SK-N-SH treated with all-trans-retinoic acid at 6 μM for 48 hours (cell line): ENCODE results near the gene AMOTL2.

Experiments used
- ATAC-seq: fragments of 200-7000 bp; cut with Tn5 transposase; 3 replicates; pipeline ENCODE4 v1.9.1; 2020; ENCODE audit warnings: mild to moderate bottlenecking, moderate library complexity
- BACH2 ChIP-seq: fragments of 250-450 bp; sonication (Bioruptor Pico); IDR thresholded peaks from 2 replicates; pipeline ENCODE4 v1.9.0; 2021; ENCODE audit warnings: mild to moderate bottlenecking, borderline replicate concordance
- CSDC2 ChIP-seq: fragments of 250-450 bp; sonication (Bioruptor Pico); IDR thresholded peaks from 2 replicates; pipeline ENCODE4 v1.5.0; 2020; ENCODE audit warnings: mild to moderate bottlenecking, moderate library complexity
- GLIS3 ChIP-seq: fragments of 250-450 bp; sonication (Bioruptor Pico); IDR thresholded peaks from 2 replicates; pipeline ENCODE4 v1.5.0; 2020; ENCODE audit warnings: mild to moderate bottlenecking, moderate library complexity
- ISL1 ChIP-seq: fragments of 250-450 bp; sonication (Bioruptor Pico); IDR thresholded peaks from 2 replicates; pipeline ENCODE4 v2.1.2; 2022; ENCODE audit warnings: mild to moderate bottlenecking, moderate library complexity
- OSR1 ChIP-seq: fragments of 250-450 bp; sonication (Bioruptor Pico); IDR thresholded peaks from 2 replicates; pipeline ENCODE4 v1.8.0; 2022; ENCODE audit warnings: moderate library complexity, mild to moderate bottlenecking, inconsistent platforms
- RARB ChIP-seq: fragments of 250-450 bp; sonication (Bioruptor Pico); IDR thresholded peaks from 2 replicates; pipeline ENCODE4 v1.8.0; 2021; ENCODE audit warnings: mild to moderate bottlenecking, moderate library complexity
- TCF4 ChIP-seq: fragments of 250-450 bp; sonication (Bioruptor Pico); IDR thresholded peaks from 2 replicates; pipeline ENCODE4 v1.8.0; 2021; ENCODE audit warnings: mild to moderate bottlenecking, moderate library complexity, borderline replicate concordance
- TOX ChIP-seq: fragments of 250-450 bp; sonication (Bioruptor Pico); IDR thresholded peaks from 2 replicates; pipeline ENCODE4 v1.8.0; 2021; ENCODE audit warnings: mild to moderate bottlenecking, moderate library complexity, borderline replicate concordance
- ZC3H10 ChIP-seq: fragments of 250-450 bp; sonication (Bioruptor Pico); IDR thresholded peaks from 2 replicates; pipeline ENCODE4 v1.5.1; 2021; ENCODE audit warnings: mild to moderate bottlenecking, moderate library complexity
- ZFP3 ChIP-seq: fragments of 250-450 bp; sonication (Bioruptor Pico); IDR thresholded peaks from 2 replicates; pipeline ENCODE4 v1.5.0; 2020; ENCODE audit warnings: mild to moderate bottlenecking, moderate library complexity
- ZFP30 ChIP-seq: fragments of 450-650 bp; formaldehyde crosslinking; IDR thresholded peaks from 2 replicates; pipeline ENCODE4 v1.5.0; 2022; ENCODE audit warnings: mild to moderate bottlenecking, moderate library complexity
- ZNF70 ChIP-seq: fragments of 450-650 bp; formaldehyde crosslinking; IDR thresholded peaks from 2 replicates; pipeline ENCODE4 v1.5.0; 2020; ENCODE audit warnings: mild to moderate bottlenecking, moderate library complexity
- ZNF8 ChIP-seq: fragments of 450-650 bp; formaldehyde crosslinking; IDR thresholded peaks from 2 replicates; pipeline ENCODE4 v1.5.0; 2020; ENCODE audit warnings: mild to moderate bottlenecking, moderate library complexity
- TF ChIP-seq, protein P1 (sequence below): fragments of 250-450 bp; sonication (Bioruptor Pico); IDR thresholded peaks from 2 replicates; pipeline ENCODE4 v1.5.0; 2020; ENCODE audit warnings: mild to moderate bottlenecking, moderate library complexity
- TF ChIP-seq, protein P2 (sequence below): fragments of 250-450 bp; sonication (Bioruptor Pico); IDR thresholded peaks from 2 replicates; pipeline ENCODE4 v1.8.0; 2020; ENCODE audit warnings: mild to moderate bottlenecking, moderate library complexity, borderline replicate concordance
- TF ChIP-seq, protein P3 (sequence below): fragments of 250-450 bp; sonication (Bioruptor Pico); IDR thresholded peaks from 2 replicates; pipeline ENCODE4 v1.5.1; 2020; ENCODE audit warnings: low read depth, mild to moderate bottlenecking, moderate library complexity
- TF ChIP-seq, protein P4 (sequence below): fragments of 250-450 bp; sonication (Bioruptor Pico); IDR thresholded peaks from 2 replicates; pipeline ENCODE4 v1.8.0; 2021; ENCODE audit warnings: low read depth, mild to moderate bottlenecking, moderate library complexity, borderline replicate concordance

The AMOTL2 gene

DNA sequence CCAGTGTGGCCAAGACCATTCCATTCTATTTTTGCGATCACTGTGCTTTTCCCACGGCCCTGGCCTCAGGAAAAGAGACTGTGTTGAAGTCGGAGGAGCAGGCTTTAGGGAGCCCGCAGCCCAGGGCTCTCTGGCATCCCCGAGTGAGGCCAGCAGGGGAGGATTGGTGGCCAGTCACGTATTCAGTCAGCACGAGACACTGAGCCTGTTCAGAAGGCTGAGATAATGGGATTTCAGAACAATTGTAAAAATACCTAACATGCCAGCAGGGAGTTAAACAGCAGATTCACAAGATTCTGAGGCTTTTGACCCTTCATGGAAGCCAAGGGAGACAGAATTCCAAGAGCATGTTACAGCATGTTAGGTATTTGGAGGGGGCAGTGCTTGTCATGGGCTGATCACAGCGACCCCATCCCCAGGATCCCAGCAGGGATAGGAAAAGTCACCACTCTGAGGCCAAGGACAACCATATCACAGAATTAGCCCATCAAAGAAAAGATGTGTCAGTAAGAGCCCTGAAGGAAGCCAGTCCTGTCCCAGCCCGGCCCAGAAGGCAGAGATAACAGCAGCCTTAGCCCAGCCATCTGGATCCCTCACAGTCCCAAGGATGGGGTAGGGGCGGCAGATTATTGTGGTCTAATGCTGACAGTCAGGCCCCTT, 40.6 kb downstream of the AMOTL2 start:
- TF ChIP-seq ISL1 (CRISPR knock-in tag) = peak; percentile 70
- TF ChIP-seq, protein P1, sequence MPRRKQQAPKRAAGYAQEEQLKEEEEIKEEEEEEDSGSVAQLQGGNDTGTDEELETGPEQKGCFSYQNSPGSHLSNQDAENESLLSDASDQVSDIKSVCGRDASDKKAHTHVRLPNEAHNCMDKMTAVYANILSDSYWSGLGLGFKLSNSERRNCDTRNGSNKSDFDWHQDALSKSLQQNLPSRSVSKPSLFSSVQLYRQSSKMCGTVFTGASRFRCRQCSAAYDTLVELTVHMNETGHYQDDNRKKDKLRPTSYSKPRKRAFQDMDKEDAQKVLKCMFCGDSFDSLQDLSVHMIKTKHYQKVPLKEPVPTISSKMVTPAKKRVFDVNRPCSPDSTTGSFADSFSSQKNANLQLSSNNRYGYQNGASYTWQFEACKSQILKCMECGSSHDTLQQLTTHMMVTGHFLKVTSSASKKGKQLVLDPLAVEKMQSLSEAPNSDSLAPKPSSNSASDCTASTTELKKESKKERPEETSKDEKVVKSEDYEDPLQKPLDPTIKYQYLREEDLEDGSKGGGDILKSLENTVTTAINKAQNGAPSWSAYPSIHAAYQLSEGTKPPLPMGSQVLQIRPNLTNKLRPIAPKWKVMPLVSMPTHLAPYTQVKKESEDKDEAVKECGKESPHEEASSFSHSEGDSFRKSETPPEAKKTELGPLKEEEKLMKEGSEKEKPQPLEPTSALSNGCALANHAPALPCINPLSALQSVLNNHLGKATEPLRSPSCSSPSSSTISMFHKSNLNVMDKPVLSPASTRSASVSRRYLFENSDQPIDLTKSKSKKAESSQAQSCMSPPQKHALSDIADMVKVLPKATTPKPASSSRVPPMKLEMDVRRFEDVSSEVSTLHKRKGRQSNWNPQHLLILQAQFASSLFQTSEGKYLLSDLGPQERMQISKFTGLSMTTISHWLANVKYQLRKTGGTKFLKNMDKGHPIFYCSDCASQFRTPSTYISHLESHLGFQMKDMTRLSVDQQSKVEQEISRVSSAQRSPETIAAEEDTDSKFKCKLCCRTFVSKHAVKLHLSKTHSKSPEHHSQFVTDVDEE = no peak
- peak; percentile 41 for ATAC-seq

DNA sequence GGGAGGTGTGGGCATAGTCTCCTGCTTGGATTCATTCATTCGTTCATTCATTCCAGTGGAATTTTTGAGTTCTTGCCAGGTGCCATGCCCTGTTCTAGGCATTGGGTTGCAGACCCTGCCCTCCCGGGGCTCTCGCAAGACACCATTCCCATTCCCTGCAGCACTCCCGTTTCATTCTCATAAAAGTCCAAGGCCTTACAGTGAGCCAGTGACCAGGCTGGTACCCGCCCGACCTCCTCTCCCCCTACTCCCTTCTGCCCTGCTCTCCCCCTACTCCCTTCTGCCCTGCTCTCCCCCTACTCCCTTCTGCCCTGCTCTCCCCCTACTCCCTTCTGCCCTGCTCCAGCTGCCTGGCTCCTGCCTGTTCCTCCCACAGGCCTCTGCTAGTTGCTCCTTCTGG, 41.9 kb downstream of the AMOTL2 start:
- no peak for TF ChIP-seq ZFP30 (CRISPR knock-in tag)
- TF ChIP-seq, protein P2, sequence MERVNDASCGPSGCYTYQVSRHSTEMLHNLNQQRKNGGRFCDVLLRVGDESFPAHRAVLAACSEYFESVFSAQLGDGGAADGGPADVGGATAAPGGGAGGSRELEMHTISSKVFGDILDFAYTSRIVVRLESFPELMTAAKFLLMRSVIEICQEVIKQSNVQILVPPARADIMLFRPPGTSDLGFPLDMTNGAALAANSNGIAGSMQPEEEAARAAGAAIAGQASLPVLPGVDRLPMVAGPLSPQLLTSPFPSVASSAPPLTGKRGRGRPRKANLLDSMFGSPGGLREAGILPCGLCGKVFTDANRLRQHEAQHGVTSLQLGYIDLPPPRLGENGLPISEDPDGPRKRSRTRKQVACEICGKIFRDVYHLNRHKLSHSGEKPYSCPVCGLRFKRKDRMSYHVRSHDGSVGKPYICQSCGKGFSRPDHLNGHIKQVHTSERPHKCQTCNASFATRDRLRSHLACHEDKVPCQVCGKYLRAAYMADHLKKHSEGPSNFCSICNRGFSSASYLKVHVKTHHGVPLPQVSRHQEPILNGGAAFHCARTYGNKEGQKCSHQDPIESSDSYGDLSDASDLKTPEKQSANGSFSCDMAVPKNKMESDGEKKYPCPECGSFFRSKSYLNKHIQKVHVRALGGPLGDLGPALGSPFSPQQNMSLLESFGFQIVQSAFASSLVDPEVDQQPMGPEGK (CRISPR knock-in tag) = no peak
- no peak for TF ChIP-seq ZNF8 (CRISPR knock-in tag)
- no peak for TF ChIP-seq OSR1 (CRISPR knock-in tag)
- TF ChIP-seq TOX = no peak
- TF ChIP-seq ZFP3 = no peak
- TF ChIP-seq, protein P1 = no peak
- no peak for TF ChIP-seq CSDC2 (CRISPR knock-in tag)
- ATAC-seq = no peak

DNA sequence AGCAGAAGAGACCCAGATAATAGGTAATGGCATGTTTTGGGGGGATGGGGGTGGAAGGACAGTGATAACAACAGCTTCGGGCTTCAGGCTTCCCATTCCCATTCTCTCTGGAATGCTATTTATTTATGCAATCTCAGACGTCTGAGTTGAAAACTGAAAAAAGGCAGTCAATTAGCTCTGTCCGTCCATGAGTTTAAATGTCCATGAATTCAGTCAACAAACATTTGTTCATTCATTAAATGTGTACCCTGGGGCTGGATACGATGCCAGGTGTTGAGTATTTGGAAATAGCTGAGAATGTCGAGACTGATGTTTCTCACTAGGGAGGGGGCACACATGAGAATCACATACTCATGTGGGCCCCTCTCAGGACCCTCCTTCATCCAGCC, 42.4 kb downstream of the AMOTL2 start:
- TF ChIP-seq TCF4 (CRISPR knock-in tag) = no peak
- no peak for TF ChIP-seq ZNF70 (CRISPR knock-in tag)
- TF ChIP-seq, protein P3, sequence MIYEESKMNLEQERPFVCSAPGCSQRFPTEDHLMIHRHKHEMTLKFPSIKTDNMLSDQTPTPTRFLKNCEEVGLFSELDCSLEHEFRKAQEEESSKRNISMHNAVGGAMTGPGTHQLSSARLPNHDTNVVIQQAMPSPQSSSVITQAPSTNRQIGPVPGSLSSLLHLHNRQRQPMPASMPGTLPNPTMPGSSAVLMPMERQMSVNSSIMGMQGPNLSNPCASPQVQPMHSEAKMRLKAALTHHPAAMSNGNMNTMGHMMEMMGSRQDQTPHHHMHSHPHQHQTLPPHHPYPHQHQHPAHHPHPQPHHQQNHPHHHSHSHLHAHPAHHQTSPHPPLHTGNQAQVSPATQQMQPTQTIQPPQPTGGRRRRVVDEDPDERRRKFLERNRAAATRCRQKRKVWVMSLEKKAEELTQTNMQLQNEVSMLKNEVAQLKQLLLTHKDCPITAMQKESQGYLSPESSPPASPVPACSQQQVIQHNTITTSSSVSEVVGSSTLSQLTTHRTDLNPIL (CRISPR knock-in tag) = no peak
- TF ChIP-seq ZFP3 = no peak
- TF ChIP-seq RARB = no peak
- TF ChIP-seq ZC3H10 (CRISPR knock-in tag) = no peak
- TF ChIP-seq OSR1 (CRISPR knock-in tag) = no peak
- TF ChIP-seq, all 23 proteins: peak for 0
- no peak for ATAC-seq

DNA sequence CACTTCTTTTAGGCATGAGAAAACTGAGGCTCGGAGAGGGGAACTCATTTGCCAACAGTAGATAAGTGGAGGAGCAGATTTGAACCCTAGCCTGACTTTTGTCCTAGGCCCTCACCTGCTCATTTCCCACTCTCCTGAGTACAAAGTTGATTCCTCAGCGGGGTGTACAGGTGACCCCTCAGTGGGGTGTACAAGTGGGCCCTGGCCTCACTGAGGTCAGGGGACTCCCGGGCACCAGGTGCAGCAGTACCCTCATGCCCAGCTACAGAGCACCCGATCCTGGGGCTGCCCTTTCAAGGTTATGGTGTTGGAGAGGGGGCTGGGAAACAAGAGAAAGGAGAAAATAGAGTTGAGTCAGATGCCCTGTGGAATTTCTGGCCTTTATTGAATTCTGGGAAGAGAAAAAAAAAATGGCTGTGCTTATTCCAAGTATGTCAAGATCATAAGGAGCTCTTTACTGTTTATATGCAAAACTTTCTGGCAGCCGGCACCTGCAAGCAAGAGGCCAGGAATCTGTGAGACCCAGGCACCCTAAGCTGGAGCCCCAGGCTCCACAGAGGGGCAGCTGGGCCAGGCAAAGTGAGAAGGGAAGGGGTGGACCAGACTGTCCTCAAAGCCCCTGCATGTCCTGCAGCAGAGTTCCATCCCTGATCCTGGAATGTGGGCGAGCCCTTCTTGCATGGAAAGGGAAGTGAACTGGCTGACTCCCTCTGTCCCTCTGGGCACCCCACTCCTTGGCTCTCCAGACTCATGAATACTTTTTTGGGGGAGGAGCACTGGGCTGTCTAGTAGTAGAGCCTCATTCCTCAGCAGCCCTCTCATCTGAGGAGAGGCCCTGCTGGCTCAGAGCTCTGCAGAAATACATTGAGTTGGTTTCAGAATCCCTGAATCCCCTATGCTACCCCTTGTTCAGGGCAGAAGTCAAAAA, 43.1 kb downstream of the AMOTL2 start:
- ATAC-seq = peak; percentile 34
- TF ChIP-seq ISL1 (CRISPR knock-in tag) = 0 out of 2 replicates have a peak, but pooled peaks have one; percentile 25
- no peak for TF ChIP-seq RARB
- no peak for TF ChIP-seq BACH2 (CRISPR knock-in tag)
- TF ChIP-seq GLIS3 (CRISPR knock-in tag) = no peak
- TF ChIP-seq, protein P4, sequence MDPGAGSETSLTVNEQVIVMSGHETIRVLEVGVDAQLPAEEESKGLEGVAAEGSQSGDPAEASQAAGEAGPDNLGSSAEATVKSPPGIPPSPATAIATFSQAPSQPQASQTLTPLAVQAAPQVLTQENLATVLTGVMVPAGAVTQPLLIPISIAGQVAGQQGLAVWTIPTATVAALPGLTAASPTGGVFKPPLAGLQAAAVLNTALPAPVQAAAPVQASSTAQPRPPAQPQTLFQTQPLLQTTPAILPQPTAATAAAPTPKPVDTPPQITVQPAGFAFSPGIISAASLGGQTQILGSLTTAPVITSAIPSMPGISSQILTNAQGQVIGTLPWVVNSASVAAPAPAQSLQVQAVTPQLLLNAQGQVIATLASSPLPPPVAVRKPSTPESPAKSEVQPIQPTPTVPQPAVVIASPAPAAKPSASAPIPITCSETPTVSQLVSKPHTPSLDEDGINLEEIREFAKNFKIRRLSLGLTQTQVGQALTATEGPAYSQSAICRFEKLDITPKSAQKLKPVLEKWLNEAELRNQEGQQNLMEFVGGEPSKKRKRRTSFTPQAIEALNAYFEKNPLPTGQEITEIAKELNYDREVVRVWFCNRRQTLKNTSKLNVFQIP (CRISPR knock-in tag) = no peak
- TF ChIP-seq, all 23 proteins: peak for 1
